Neural cell (in vitro differentiated cells): ENCODE measurements around the gene IFNGR1. TPM values are rescaled to one million over a fixed set of nuclear protein-coding genes. Genes with fewer than 3 reads are reported as not detected.
A peak's percentile ranks its signal among the peaks of the same experiment; 100 is the strongest.

Experiments used
- H2AFZ ChIP-seq: fragments of 200-600, 300-800 bp; sonication (generic), shearing (Covaris generic); 2 replicates; pipeline ENCODE4 v1.6.0; 2014; ENCODE audit warnings: low read depth, mild to moderate bottlenecking, antibody characterized with exemption, low read length, moderate library complexity
- H3F3A ChIP-seq: fragments of 200-600 bp; shearing (Covaris generic); 2 replicates; pipeline ENCODE4 v1.6.1; 2016; ENCODE audit warnings: mild to moderate bottlenecking, moderate library complexity, mixed read lengths, antibody characterized with exemption, low read length; ENCODE audit not compliant: insufficient read depth, poor library complexity, severe bottlenecking
- H3K27ac ChIP-seq: fragments of 200-600, 300-800 bp; sonication (generic), shearing (Covaris generic); 2 replicates; pipeline ENCODE4 v1.5.1; 2014; ENCODE audit warnings: mild to moderate bottlenecking, low read length, moderate library complexity
- H3K27me3 ChIP-seq: fragments of 300-800, 200-600 bp; sonication (generic), shearing (Covaris generic); 2 replicates; pipeline ENCODE4 v1.6.0; 2014; ENCODE audit warnings: mild to moderate bottlenecking, low read depth, low read length, moderate library complexity; ENCODE audit not compliant: insufficient read depth
- H3K36me3 ChIP-seq: fragments of 300-800, 200-600 bp; sonication (generic), shearing (Covaris generic); 2 replicates; pipeline ENCODE4 v1.5.1; 2014; ENCODE audit warnings: mild to moderate bottlenecking, antibody characterized with exemption, low read length, moderate library complexity; ENCODE audit not compliant: insufficient read depth
- H3K4me2 ChIP-seq: fragments of 300-800, 200-600 bp; sonication (generic), shearing (Covaris generic); 2 replicates; pipeline ENCODE4 v1.6.0; 2014; ENCODE audit warnings: mild to moderate bottlenecking, low read length
- H3K4me3 ChIP-seq: fragments of 300-800, 200-600 bp; sonication (generic), shearing (Covaris generic); 2 replicates; pipeline ENCODE4 v1.5.1; 2014; ENCODE audit warnings: mild to moderate bottlenecking, low read length, moderate library complexity
- H3K79me2 ChIP-seq: fragments of 200-600 bp; shearing (Covaris generic); replicated peaks from 2 replicates; pipeline ENCODE4 v1.6.0; 2014; ENCODE audit warnings: mild to moderate bottlenecking, low read length, moderate library complexity; ENCODE audit not compliant: insufficient read depth
- H3K9ac ChIP-seq: fragments of 300-800, 200-600 bp; sonication (generic), shearing (Covaris generic); 2 replicates; pipeline ENCODE4 v1.6.1; 2016; ENCODE audit warnings: mild to moderate bottlenecking, low read length, mixed read lengths
- H3K9me2 ChIP-seq: fragments of 200-600 bp; shearing (Covaris generic); 2 replicates; pipeline ENCODE4 v1.6.1; 2016; ENCODE audit warnings: mild to moderate bottlenecking, low read length, mixed read lengths; ENCODE audit not compliant: insufficient read depth
- H3K9me3 ChIP-seq: fragments of 200-600, 300-800 bp; sonication (generic), shearing (Covaris generic); 2 replicates; pipeline ENCODE4 v1.6.1; 2016; ENCODE audit warnings: mild to moderate bottlenecking, mixed run types, low read length, moderate library complexity, mixed read lengths
- H4K20me1 ChIP-seq: fragments of 200-600 bp; shearing (Covaris generic); 2 replicates; pipeline ENCODE4 v1.6.1; 2016; ENCODE audit warnings: mild to moderate bottlenecking, mixed run types; ENCODE audit not compliant: insufficient read depth
- EP300 ChIP-seq: fragments of 450-650 bp; conservative IDR thresholded peaks from 2 replicates; pipeline ENCODE4 v1.6.1; 2014; ENCODE audit warnings: antibody characterized with exemption, mild to moderate bottlenecking, moderate library complexity; ENCODE audit not compliant: poor library complexity, severe bottlenecking
- EZH2 ChIP-seq: fragments of 200-600, 300-800 bp; shearing (Covaris generic), sonication (generic); IDR thresholded peaks from 2 replicates; pipeline ENCODE4 v1.6.1; 2014; ENCODE audit warnings: antibody characterized with exemption, low read length, borderline replicate concordance, mild to moderate bottlenecking; ENCODE audit not compliant: insufficient read depth, poor library complexity, severe bottlenecking
- MXI1 ChIP-seq: fragments of 450-650 bp; conservative IDR thresholded peaks from 2 replicates; pipeline ENCODE4 v1.6.1; 2014; ENCODE audit warnings: antibody characterized with exemption, mild to moderate bottlenecking; ENCODE audit not compliant: poor library complexity, severe bottlenecking
- POLR2AphosphoS5 ChIP-seq: IDR thresholded peaks from 2 replicates; pipeline ENCODE4 v1.6.1; 2012
- RAD21 ChIP-seq: fragments of 450-650 bp; conservative IDR thresholded peaks from 2 replicates; pipeline ENCODE4 v1.6.1; 2014; ENCODE audit warnings: antibody characterized with exemption, mild to moderate bottlenecking, moderate library complexity
- SMC3 ChIP-seq: fragments of 450-650 bp; conservative IDR thresholded peaks from 2 replicates; pipeline ENCODE4 v1.6.1; 2014; ENCODE audit warnings: antibody characterized with exemption, mild to moderate bottlenecking, moderate library complexity; ENCODE audit not compliant: poor library complexity
- TAF1 ChIP-seq: IDR thresholded peaks from 2 replicates; pipeline ENCODE4 v1.6.1; 2012; ENCODE audit warnings: low read depth
- polyA minus RNA-seq: library from RNA; depleted of rRNA, polyadenylated mRNA; stranded (reverse); fragments of >200 nt; gene quantifications from 2 replicates; pipeline ENCODE4 v1.2.3, GENCODE V29; 2014
- polyA plus RNA-seq: library from polyadenylated mRNA; depleted of rRNA; stranded (reverse); fragments of >200 nt; gene quantifications from 2 replicates; pipeline ENCODE4 v1.2.3, GENCODE V29; 2014
- TF ChIP-seq, protein P1 (sequence below): IDR thresholded peaks from 2 replicates; pipeline ENCODE4 v1.6.1; 2012; ENCODE audit warnings: borderline replicate concordance
- TF ChIP-seq, protein P2 (sequence below): fragments of 450-650 bp; IDR thresholded peaks from 2 replicates; pipeline ENCODE4 v1.5.1; 2014; ENCODE audit warnings: antibody characterized with exemption, mild to moderate bottlenecking, moderate library complexity; ENCODE audit not compliant: poor library complexity, severe bottlenecking

The IFNGR1 gene
- polyA plus RNA-seq: 49.5 and 57.2 TPM in 2 replicates
- polyA minus RNA-seq: 64.5 and 66.2 TPM in 2 replicates

DNA sequence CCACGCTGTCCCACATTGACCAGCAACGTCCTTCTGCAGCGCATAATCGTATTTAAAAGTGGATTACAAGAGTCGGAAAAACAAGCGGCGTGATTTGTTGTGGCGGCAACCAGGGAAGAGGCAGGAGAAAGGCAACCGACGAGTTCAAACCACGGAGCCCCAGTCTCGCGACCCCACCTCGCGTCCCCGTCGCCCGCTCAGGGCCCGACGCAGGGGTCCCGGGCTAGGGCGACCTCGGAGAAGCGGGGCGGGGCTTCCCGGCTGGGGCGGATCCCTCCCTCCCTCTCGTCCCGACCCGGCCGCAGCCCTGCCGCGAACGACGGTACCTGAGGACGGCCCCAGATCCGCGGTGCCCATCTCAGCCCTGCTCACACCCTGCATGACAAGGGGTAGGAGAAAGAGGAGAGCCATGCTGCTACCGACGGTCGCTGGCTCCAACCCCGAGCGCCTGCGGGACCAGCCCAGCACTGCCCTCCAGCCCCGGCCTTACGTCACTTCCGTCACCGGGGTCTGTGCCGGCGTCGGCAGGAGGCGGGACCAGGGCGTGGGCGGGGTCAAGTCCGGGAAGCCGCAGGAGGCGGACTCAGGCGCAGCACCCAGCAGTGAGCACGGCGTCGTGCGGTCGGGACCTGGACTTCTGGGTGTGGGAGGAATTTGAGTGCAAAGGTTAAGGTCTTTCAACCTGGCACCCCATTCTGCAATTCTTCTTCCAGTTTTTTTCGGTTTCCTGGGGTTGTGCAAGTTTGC is at the start of gene IFNGR1:
Gene IFNGR1, minus strand, starts transcription at position 469 of the 747 bp plus-strand sequence. Its CDS starts 58 bp downstream, at position 411.
- no peaks in the 10 kb centered on the region for H4K20me1 ChIP-seq

DNA sequence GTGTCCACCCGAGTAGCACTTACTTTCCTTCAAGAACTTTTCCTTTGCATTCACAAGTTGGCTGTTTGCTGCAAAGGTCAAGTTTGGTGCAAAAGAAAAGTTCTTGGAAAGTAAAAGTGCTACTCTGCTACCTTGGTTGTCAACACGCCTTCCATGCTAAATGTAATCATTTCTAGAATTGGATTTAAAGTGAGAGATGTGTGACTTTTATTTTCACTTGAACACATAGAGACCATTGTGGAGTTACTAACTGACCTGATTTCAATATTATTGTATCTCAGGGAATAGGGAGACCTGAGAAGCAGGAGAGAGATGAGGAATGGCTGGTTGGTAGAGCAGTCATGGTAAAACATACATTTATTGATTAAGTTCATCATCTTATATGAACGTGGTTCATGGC is 49.7 kb upstream of the IFNGR1 start:
- Histone ChIP-seq H3K4me2 (no peak overlapping the region), H3K79me2 (no peaks in the 10 kb centered on the region), H4K20me1 (no peaks in the 10 kb centered on the region), H3K9me2 (no peaks in the 10 kb centered on the region), H3K27ac (no peak overlapping the region), H3K27me3 (no peaks in the 10 kb centered on the region), H3F3A (no peaks in the 10 kb centered on the region), H3K4me3 (no peak overlapping the region), H3K9ac (no peak overlapping the region), H3K36me3 (no peaks in the 10 kb centered on the region), H3K9me3 (no peaks in the 10 kb centered on the region), H2AFZ (no peak overlapping the region)
- TF ChIP-seq MXI1 (no peak), POLR2AphosphoS5 (no peak), EZH2 (no peak), EP300 (no peak), SMC3 (no peak), RAD21 (no peak), TAF1 (no peak)
- TF ChIP-seq, protein P1, sequence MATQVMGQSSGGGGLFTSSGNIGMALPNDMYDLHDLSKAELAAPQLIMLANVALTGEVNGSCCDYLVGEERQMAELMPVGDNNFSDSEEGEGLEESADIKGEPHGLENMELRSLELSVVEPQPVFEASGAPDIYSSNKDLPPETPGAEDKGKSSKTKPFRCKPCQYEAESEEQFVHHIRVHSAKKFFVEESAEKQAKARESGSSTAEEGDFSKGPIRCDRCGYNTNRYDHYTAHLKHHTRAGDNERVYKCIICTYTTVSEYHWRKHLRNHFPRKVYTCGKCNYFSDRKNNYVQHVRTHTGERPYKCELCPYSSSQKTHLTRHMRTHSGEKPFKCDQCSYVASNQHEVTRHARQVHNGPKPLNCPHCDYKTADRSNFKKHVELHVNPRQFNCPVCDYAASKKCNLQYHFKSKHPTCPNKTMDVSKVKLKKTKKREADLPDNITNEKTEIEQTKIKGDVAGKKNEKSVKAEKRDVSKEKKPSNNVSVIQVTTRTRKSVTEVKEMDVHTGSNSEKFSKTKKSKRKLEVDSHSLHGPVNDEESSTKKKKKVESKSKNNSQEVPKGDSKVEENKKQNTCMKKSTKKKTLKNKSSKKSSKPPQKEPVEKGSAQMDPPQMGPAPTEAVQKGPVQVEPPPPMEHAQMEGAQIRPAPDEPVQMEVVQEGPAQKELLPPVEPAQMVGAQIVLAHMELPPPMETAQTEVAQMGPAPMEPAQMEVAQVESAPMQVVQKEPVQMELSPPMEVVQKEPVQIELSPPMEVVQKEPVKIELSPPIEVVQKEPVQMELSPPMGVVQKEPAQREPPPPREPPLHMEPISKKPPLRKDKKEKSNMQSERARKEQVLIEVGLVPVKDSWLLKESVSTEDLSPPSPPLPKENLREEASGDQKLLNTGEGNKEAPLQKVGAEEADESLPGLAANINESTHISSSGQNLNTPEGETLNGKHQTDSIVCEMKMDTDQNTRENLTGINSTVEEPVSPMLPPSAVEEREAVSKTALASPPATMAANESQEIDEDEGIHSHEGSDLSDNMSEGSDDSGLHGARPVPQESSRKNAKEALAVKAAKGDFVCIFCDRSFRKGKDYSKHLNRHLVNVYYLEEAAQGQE: no peak
- TF ChIP-seq, protein P2, sequence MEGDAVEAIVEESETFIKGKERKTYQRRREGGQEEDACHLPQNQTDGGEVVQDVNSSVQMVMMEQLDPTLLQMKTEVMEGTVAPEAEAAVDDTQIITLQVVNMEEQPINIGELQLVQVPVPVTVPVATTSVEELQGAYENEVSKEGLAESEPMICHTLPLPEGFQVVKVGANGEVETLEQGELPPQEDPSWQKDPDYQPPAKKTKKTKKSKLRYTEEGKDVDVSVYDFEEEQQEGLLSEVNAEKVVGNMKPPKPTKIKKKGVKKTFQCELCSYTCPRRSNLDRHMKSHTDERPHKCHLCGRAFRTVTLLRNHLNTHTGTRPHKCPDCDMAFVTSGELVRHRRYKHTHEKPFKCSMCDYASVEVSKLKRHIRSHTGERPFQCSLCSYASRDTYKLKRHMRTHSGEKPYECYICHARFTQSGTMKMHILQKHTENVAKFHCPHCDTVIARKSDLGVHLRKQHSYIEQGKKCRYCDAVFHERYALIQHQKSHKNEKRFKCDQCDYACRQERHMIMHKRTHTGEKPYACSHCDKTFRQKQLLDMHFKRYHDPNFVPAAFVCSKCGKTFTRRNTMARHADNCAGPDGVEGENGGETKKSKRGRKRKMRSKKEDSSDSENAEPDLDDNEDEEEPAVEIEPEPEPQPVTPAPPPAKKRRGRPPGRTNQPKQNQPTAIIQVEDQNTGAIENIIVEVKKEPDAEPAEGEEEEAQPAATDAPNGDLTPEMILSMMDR: no peak

More for the DNA sequence above, at the start of gene IFNGR1:
- Histone ChIP-seq H3K9ac (peak within 1 kb of the TSS; percentile 93), H3K36me3 (no peaks in the 10 kb centered on the region), H3K9me2 (no peaks in the 10 kb centered on the region), H2AFZ (peak within 1 kb of the TSS; percentile 92), H3K4me2 (peak within 1 kb of the TSS; percentile 83), H3K79me2 (peaks cover 44% of the 10 kb centered on the region), H3K27me3 (no peaks in the 10 kb centered on the region), H3K9me3 (no peaks in the 10 kb centered on the region), H3F3A (no peaks in the 10 kb centered on the region), H3K27ac (peak within 1 kb of the TSS; percentile 92), H3K4me3 (peak within 1 kb of the TSS; percentile 96)
- peak; percentile 12 for TF ChIP-seq SMC3
- peak; percentile 51 for TF ChIP-seq EP300
- peak; percentile 73 for TF ChIP-seq MXI1
- no peak for TF ChIP-seq EZH2
- TF ChIP-seq, protein P2: no peak
- no peak for TF ChIP-seq TAF1
- TF ChIP-seq POLR2AphosphoS5: peak; percentile 97
- TF ChIP-seq, protein P1: peak; percentile 42
- no peak for TF ChIP-seq RAD21
